Sigmoid colon (tissue), 7 donors: ENCODE data around the gene TNK2. TPM values are rescaled to one million over a fixed set of nuclear protein-coding genes. Genes with fewer than 3 reads are reported as not detected.

Experiments
- DNase-seq: peaks from one replicate; pipeline ENCODE4 v3.0.0-alpha.2; 2019
- H3K27ac ChIP-seq, 4 donors: fragments of 200-600 bp; sonication (generic); one replicate each; pipeline ENCODE4 v1.5.1; 2016 to 2019; ENCODE audit warnings: mild to moderate bottlenecking in 1 of 4
- H3K27me3 ChIP-seq, 3 donors: fragments of 200-600 bp; sonication (generic); one replicate each; pipeline ENCODE4 v1.5.1; 2019; ENCODE audit warnings: mild to moderate bottlenecking in 1 of 3
- H3K36me3 ChIP-seq, 4 donors: fragments of 200-600 bp; sonication (generic); one replicate each; pipeline ENCODE4 v1.5.1; 2016 to 2019
- H3K4me1 ChIP-seq, 4 donors: fragments of 200-600 bp; sonication (generic); one replicate each; pipeline ENCODE4 v1.5.1; 2017 to 2019
- H3K4me3 ChIP-seq, 4 donors: fragments of 200-600 bp; sonication (generic); one replicate each; pipeline ENCODE4 v1.5.1; 2017 to 2019; ENCODE audit warnings: mild to moderate bottlenecking in 2 of 4, moderate library complexity in 1 of 4
- H3K9me3 ChIP-seq, 4 donors: fragments of 200-600 bp in 3 of 4; sonication (generic) in 3 of 4; one replicate each; pipeline versions ENCODE4 v1.5.1 to v1.6.1; 2013 to 2019
- CTCF ChIP-seq, 4 experiments: fragments of 450-650 bp in 3 of 4; fragments of 200-600 bp in 1 of 4; IDR thresholded peaks; one replicate each; pipeline ENCODE4 v1.5.1; 2016 to 2019; ENCODE audit warnings: antibody characterized with exemption in 4 of 4, mild to moderate bottlenecking in 3 of 4, moderate library complexity in 2 of 4
- EP300 ChIP-seq, 4 donors: sonication (generic); formaldehyde crosslinking; IDR thresholded peaks; one replicate each; pipeline ENCODE4 v1.6.1; 2017; ENCODE audit warnings: antibody characterized with exemption in 4 of 4
- POLR2A ChIP-seq, 2 donors: fragments of 450-650 bp; IDR thresholded peaks; one replicate each; pipeline ENCODE4 v1.6.1; 2016; ENCODE audit warnings: antibody characterized with exemption in 2 of 2, mild to moderate bottlenecking in 2 of 2, moderate library complexity in 2 of 2
- POLR2AphosphoS5 ChIP-seq, 4 donors: sonication (generic); formaldehyde crosslinking; IDR thresholded peaks; one replicate each; pipeline ENCODE4 v1.6.1; 2017; ENCODE audit warnings: antibody characterized with exemption in 4 of 4
- WGBS, 2 donors: extraction: QIAGEN DNeasy Blood & Tissue Kit; methylation state at CpG; one replicate each; pipeline ENCODE4 v1.1.7; 2013; 5-methylcytosine and 5-hydroxymethylcytosine counted together
- intact Hi-C: fragments of 100-400 bp; cut with DNase I; formaldehyde crosslinking; loops from one replicate; pipeline ENCODE4 v1.15.1; 2023
- polyA plus RNA-seq, 3 donors: library from polyadenylated mRNA; stranded (reverse); fragments of 200-250 nt; gene quantifications; one replicate each; pipeline ENCODE4 v1.2.3, GENCODE V29; 2013
- total RNA-seq, 4 donors: library from RNA; depleted of rRNA; stranded (reverse); fragments of >200 nt; gene quantifications; one replicate each; pipeline ENCODE4 v1.1.0, GENCODE V29; 2016
- donor health status: healthy with polysubstance abuse.
- donor health status: Bipolar disorder and iron deficiency.
- donor health status: healthy.

TNK2 gene
- total and polyA plus RNA-seq, 7 donors: 8.4 to 44.0 (median 17.1) TPM

GRCh38 chr3:195892105-195893043 is 16.0 kb downstream of the TNK2 start:
- intact Hi-C loops: no loop called here
- no peaks in the 10 kb centered on the region for H3K9me3 ChIP-seq
- peak overlapping the region; percentile 18 to 50 (median 40) for H3K4me3 ChIP-seq
- WGBS, 2 donors: 64 to 82% methylated on average over 35 of the region's 35 CpGs
- peaks cover 0 to 74% (median 62%) of the 10 kb centered on the region in 4 donors for H3K4me1 ChIP-seq
- no peaks in the 10 kb centered on the region for H3K27me3 ChIP-seq
- peak overlapping the region; percentile 90 to 95 (median 93) for H3K27ac ChIP-seq
- peaks cover 0 to 7% (median 0%) of the 10 kb centered on the region in 4 donors for H3K36me3 ChIP-seq
- peak; percentile 93 for DNase-seq
- TF ChIP-seq POLR2AphosphoS5 (IDR thresholded peaks at IDR 0.05) (peak in 3 of 4 donors; percentile 18 to 47 (median 39)), EP300 (IDR thresholded peaks at IDR 0.05) (no peak)

- Histone ChIP-seq H3K27me3 (no peaks in the 10 kb centered on the region), H3K27ac (peak overlapping the region in 3 of 4 donors; percentile 90 to 95 (median 92)), H3K9me3 (no peaks in the 10 kb centered on the region), H3K36me3 (peaks cover 0 to 7% (median 0%) of the 10 kb centered on the region in 4 donors), H3K4me1 (peaks cover 0 to 66% (median 54%) of the 10 kb centered on the region in 4 donors), H3K4me3 (peak overlapping the region in 2 of 4 donors; percentile 45 to 50)
- TF ChIP-seq POLR2A (IDR thresholded peaks at IDR 0.05) (no peak), POLR2AphosphoS5 (IDR thresholded peaks at IDR 0.05) (no peak), EP300 (IDR thresholded peaks at IDR 0.05) (no peak), CTCF (IDR thresholded peaks at IDR 0.05) (no peak)
- DNase-seq: no peak
- intact Hi-C loops: no loop called here
- WGBS, 2 donors: 86 to 89% methylated on average over 19 of the region's 19 CpGs
Measured at GRCh38 chr3:195891431-195892104, 16.8 kb downstream of the TNK2 start.

GRCh38 chr3:195889870-195890295 is 18.5 kb downstream of the TNK2 start:
- Histone ChIP-seq H3K4me1 (peaks cover 0 to 59% (median 48%) of the 10 kb centered on the region in 4 donors), H3K4me3 (no peak overlapping the region), H3K27ac (no peak overlapping the region), H3K36me3 (peaks cover 0 to 7% (median under 1%) of the 10 kb centered on the region in 4 donors), H3K9me3 (no peaks in the 10 kb centered on the region), H3K27me3 (no peaks in the 10 kb centered on the region)
- WGBS, 2 donors: 73 to 79% methylated on average over 8 of the region's 8 CpGs
- DNase-seq: no peak
- TF ChIP-seq POLR2AphosphoS5 (IDR thresholded peaks at IDR 0.05) (no peak), CTCF (IDR thresholded peaks at IDR 0.05) (no peak), EP300 (IDR thresholded peaks at IDR 0.05) (no peak), POLR2A (IDR thresholded peaks at IDR 0.05) (no peak)
- intact Hi-C loops: no loop called here

- Histone ChIP-seq H3K4me3 (no peak overlapping the region), H3K27ac (no peak overlapping the region), H3K27me3 (no peaks in the 10 kb centered on the region), H3K36me3 (peaks cover 0 to 7% (median 3%) of the 10 kb centered on the region in 4 donors), H3K9me3 (no peaks in the 10 kb centered on the region), H3K4me1 (peaks cover 0 to 52% (median 41%) of the 10 kb centered on the region in 4 donors)
- intact Hi-C loops: no loop called here
- TF ChIP-seq EP300 (IDR thresholded peaks at IDR 0.05) (no peak), CTCF (IDR thresholded peaks at IDR 0.05) (no peak), POLR2AphosphoS5 (IDR thresholded peaks at IDR 0.05) (no peak), POLR2A (IDR thresholded peaks at IDR 0.05) (no peak)
- WGBS, 2 donors: 91 to 92% methylated on average over 26 of the region's 26 CpGs
- DNase-seq: no peak
Measured at GRCh38 chr3:195888981-195889869, 19.1 kb downstream of the TNK2 start.
